GM12865 (cell line): ENCODE data around the gene SPRED2.

Source experiments
- DNase-seq: peaks from one replicate; pipeline ENCODE4 v3.0.0; 2010; ENCODE audit warnings: low read depth
- H3K4me3 ChIP-seq: 2 replicates; pipeline ENCODE4 v1.5.1; 2011; ENCODE audit warnings: mild to moderate bottlenecking, low read depth, low read length, control low read depth
- TF ChIP-seq, protein P1 (sequence below): IDR thresholded peaks from 2 replicates; pipeline ENCODE4 v1.5.1; 2011; ENCODE audit warnings: low read length, control low read depth, low read depth, inconsistent platforms; ENCODE audit not compliant: insufficient read depth; ENCODE audit errors: missing control alignments

The SPRED2 gene

DNA sequence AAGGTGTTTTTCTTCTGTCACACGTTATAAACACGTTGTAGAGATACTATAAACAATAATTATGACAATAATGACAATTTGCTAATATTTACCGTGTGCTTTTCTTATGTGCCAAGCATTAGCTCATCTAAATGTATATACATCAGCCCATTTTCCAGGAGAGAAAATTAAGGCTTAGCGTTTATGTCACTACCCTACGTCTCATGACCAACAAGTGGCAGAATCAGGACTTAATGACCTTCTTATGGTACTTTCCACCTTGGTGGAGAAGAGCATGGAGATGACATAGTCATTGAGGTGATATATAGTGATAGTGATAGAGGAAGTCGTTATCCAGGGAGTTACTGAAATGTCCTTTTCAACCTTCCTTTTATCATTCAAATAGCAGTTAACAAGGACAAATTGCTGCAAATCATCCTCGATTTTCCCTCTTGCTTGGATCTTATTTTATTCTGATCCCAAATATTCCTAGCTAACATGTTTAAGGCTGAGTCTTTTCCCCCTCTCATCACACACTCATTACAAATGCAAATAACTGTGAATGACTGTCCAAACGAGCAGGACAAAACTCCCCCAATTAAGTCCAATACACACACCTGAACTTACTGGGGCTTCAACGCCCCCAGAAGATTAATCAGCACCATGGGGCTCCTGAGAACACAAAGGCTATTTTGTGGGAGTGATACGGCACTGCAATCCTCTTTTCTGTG lies 27.3 kb downstream of the SPRED2 start:
- DNase-seq: no peak
- TF ChIP-seq, protein P1, sequence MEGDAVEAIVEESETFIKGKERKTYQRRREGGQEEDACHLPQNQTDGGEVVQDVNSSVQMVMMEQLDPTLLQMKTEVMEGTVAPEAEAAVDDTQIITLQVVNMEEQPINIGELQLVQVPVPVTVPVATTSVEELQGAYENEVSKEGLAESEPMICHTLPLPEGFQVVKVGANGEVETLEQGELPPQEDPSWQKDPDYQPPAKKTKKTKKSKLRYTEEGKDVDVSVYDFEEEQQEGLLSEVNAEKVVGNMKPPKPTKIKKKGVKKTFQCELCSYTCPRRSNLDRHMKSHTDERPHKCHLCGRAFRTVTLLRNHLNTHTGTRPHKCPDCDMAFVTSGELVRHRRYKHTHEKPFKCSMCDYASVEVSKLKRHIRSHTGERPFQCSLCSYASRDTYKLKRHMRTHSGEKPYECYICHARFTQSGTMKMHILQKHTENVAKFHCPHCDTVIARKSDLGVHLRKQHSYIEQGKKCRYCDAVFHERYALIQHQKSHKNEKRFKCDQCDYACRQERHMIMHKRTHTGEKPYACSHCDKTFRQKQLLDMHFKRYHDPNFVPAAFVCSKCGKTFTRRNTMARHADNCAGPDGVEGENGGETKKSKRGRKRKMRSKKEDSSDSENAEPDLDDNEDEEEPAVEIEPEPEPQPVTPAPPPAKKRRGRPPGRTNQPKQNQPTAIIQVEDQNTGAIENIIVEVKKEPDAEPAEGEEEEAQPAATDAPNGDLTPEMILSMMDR: no peak
- no peak overlapping the region for H3K4me3 ChIP-seq

DNA sequence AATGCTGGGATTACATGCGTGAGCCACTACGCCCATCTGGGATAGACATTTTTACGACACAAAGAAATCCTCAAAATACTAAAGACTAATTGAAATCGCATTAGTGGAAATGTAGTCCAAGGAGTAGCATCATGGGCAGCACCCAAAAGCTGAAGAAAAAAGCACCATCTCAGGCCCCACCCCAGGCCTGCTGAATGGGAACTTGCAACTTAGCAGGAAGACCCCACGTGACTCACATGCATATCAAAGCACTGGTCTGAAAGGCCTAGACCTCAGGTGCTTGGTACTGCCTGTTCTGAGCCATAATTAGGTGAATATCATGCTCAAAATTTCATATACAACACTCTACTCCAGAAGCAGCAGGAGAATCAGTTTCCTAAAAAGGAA lies 28.9 kb downstream of the SPRED2 start:
- H3K4me3 ChIP-seq: no peak overlapping the region
- TF ChIP-seq, protein P1: no peak
- DNase-seq: no peak

GRCh38 chr2:65402780-65403528 lies 29.4 kb downstream of the SPRED2 start:
- H3K4me3 ChIP-seq: no peak overlapping the region
- no peak for DNase-seq
- TF ChIP-seq, protein P1: no peak

GRCh38 chr2:65402323-65402722 lies 30.1 kb downstream of the SPRED2 start:
- no peak for DNase-seq
- no peak overlapping the region for H3K4me3 ChIP-seq
- TF ChIP-seq, protein P1: no peak

- DNase-seq: peak; percentile 32
These were observed 35.3 kb downstream of the SPRED2 start for GRCh38 chr2:65397122-65397521.

DNA sequence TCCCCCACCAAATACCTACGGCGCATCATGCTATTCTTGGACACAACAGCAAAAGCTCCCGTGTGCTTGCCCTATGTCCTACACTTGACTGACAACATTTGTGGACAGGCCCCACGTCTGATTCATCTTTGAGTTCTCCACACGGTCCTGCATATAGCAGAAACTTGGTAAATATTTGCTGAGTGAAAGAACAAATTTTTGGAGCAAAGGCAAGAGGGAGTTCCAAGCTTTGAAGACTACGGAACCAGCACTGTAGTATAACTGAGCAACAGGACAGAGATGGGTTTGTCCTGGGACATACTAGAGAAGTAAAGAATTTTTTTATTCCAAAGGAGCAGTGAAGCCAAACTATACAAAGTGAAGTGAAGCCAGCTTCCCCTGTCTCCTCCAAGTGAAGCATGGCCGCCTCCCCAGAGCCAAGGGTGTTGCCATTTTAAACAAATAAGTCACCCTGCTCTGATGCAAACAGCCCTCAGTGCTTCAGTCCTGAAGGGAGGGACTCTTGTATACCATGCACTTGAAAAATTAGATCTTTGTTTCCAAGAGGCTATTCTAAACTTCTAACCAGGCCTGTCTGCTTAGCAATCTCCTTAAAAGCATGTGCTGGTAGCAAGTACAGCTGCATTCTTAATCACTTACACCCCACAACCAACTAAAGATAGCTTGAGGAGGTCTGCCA lies 35.9 kb downstream of the SPRED2 start:
- no peak for DNase-seq
- H3K4me3 ChIP-seq: no peak overlapping the region
- TF ChIP-seq, protein P1: no peak

More at GRCh38 chr2:65397122-65397521, 35.3 kb downstream of the SPRED2 start:
- no peak overlapping the region for H3K4me3 ChIP-seq
- TF ChIP-seq, protein P1: no peak
